Measurements from ENCODE around the gene ZNF296.
A peak's percentile ranks its signal among the peaks of the same experiment; 100 is the strongest.

Gene ZNF296

DNA sequence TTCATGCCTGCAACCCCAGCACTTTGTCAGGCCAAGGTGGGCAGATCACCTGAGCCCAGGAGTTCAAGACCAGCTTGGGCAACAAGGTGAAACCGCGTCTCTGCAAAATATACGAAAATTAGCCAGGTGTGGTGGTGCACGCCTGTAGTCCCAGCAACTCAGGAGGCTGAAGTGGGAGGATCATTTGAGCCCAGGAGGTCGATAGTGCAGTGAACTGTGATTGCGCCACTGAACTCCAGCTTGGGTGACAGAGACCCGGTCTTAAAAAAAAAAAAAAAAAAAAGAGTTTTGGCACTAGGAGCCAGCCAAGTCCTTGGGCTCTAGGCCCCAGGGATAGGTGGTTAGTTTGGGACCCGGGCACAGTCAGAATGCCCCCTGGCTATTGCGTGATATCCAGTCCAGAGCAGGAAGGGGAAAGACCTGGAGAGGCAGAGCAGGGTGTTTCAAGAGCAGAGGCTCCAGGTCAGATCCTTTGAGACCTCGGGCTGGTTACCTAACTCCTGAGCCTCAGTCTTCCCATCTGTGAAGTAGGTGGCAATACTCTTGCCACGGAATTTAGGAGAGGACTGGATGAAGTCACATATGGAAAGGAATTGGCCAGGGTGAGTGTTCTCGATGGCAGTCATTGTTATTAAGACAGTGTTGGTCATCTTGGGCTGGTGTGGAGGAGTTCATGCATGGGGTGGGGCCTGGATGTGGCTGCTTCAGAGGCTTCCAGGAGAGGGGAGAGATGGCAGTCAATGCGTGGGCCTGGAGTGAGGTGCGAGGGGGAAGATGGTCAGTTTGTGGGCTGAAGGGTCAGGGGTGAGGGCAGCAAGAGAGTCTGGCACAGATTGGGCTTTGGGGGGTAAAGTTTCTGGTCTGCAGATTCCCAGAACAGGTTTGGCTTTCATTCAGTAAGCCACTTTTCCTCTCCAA lies 19.5 kb upstream of the ZNF296 start:
- DNase-seq: no peak
- 98% methylated on average over 14 of the region's 14 CpGs for WGBS (ENCODE audit: insufficient coverage)
- ChIA-PET POLR2A (no interaction called here), CTCF (no interaction called here)
- H3K4me1 ChIP-seq (ENCODE audit: control extremely low read depth in 1 of 4, control insufficient read depth in 4 of 4, insufficient read depth in 4 of 4, low read length in 3 of 4): peaks cover 4 to 38% (median 24%) of the 10 kb centered on the region in 4 experiments
- H3K9me3 ChIP-seq (ENCODE audit: control extremely low read depth in 1 of 5, control insufficient read depth in 4 of 5, insufficient read depth in 2 of 5, low read depth in 1 of 5, low read length in 4 of 5): no peaks in the 10 kb centered on the region
- H3K27me3 ChIP-seq (replicated peaks in 2 of 5; ENCODE audit: control insufficient read depth in 4 of 5, insufficient read depth in 5 of 5, low read length in 4 of 5): no peaks in the 10 kb centered on the region
- no peak overlapping the region for H3K4me3 ChIP-seq (ENCODE audit: control insufficient read depth in 1 of 7, extremely low read depth in 1 of 7, insufficient read depth in 4 of 7, low read depth in 2 of 7, low read length in 6 of 7)
- H3K27ac ChIP-seq (ENCODE audit: insufficient read depth in 1 of 2, low read depth in 1 of 2, low read length in 2 of 2, poor library complexity in 1 of 2, severe bottlenecking in 2 of 2): no peak overlapping the region
- H3K36me3 ChIP-seq (ENCODE audit: control insufficient read depth in 4 of 4, insufficient read depth in 4 of 4, low read length in 3 of 4): peaks cover 0 to 30% (median 5%) of the 10 kb centered on the region in 4 experiments

GRCh38 chr19:45094707-45095106 lies 18.4 kb upstream of the ZNF296 start:
- peaks cover 4 to 40% (median 24%) of the 10 kb centered on the region in 4 experiments for H3K4me1 ChIP-seq (ENCODE audit: control extremely low read depth in 1 of 4, control insufficient read depth in 4 of 4, insufficient read depth in 4 of 4, low read length in 3 of 4)
- H3K4me3 ChIP-seq (ENCODE audit: control insufficient read depth in 1 of 7, extremely low read depth in 1 of 7, insufficient read depth in 4 of 7, low read depth in 2 of 7, low read length in 6 of 7): peak overlapping the region in 1 of 7 experiments; percentile 88
- no peaks in the 10 kb centered on the region for H3K9me3 ChIP-seq (ENCODE audit: control extremely low read depth in 1 of 5, control insufficient read depth in 4 of 5, insufficient read depth in 2 of 5, low read depth in 1 of 5, low read length in 4 of 5)
- no peak for DNase-seq
- peaks cover 0 to 31% (median 12%) of the 10 kb centered on the region in 4 experiments for H3K36me3 ChIP-seq (ENCODE audit: control insufficient read depth in 4 of 4, insufficient read depth in 4 of 4, low read length in 3 of 4)
- no peaks in the 10 kb centered on the region for H3K27me3 ChIP-seq (replicated peaks in 2 of 5; ENCODE audit: control insufficient read depth in 4 of 5, insufficient read depth in 5 of 5, low read length in 4 of 5)
- no peak overlapping the region for H3K27ac ChIP-seq (ENCODE audit: insufficient read depth in 1 of 2, low read depth in 1 of 2, low read length in 2 of 2, poor library complexity in 1 of 2, severe bottlenecking in 2 of 2)
- ChIA-PET CTCF (interaction anchor here (0.7 kb wide), 1 partner anchor 13 kb away, joined by 3 read pairs; no protein-coding TSS in a partner anchor), POLR2A (no interaction called here)
- WGBS (ENCODE audit: insufficient coverage): 100% methylated on average over 5 of the region's 5 CpGs

- peaks cover 4 to 40% (median 24%) of the 10 kb centered on the region in 4 experiments for H3K4me1 ChIP-seq (ENCODE audit: control extremely low read depth in 1 of 4, control insufficient read depth in 4 of 4, insufficient read depth in 4 of 4, low read length in 3 of 4)
- H3K4me3 ChIP-seq (ENCODE audit: control insufficient read depth in 1 of 7, extremely low read depth in 1 of 7, insufficient read depth in 4 of 7, low read depth in 2 of 7, low read length in 6 of 7): peak overlapping the region in 6 of 7 experiments; percentile 84 to 96 (median 93)
- H3K36me3 ChIP-seq (ENCODE audit: control insufficient read depth in 4 of 4, insufficient read depth in 4 of 4, low read length in 3 of 4): peaks cover 0 to 27% (median 12%) of the 10 kb centered on the region in 4 experiments
- 90% methylated on average over 4 of the region's 9 CpGs for WGBS (ENCODE audit: insufficient coverage)
- ChIA-PET POLR2A (no interaction called here), CTCF (interaction anchor here (5.3 kb wide), 1 partner anchor 32 kb away, joined by 25 read pairs; no protein-coding TSS in a partner anchor)
- H3K9me3 ChIP-seq (ENCODE audit: control extremely low read depth in 1 of 5, control insufficient read depth in 4 of 5, insufficient read depth in 2 of 5, low read depth in 1 of 5, low read length in 4 of 5): no peaks in the 10 kb centered on the region
- H3K27me3 ChIP-seq (replicated peaks in 2 of 5; ENCODE audit: control insufficient read depth in 4 of 5, insufficient read depth in 5 of 5, low read length in 4 of 5): no peaks in the 10 kb centered on the region
- DNase-seq: no peak
- peak overlapping the region; percentile 99 for H3K27ac ChIP-seq (ENCODE audit: insufficient read depth in 1 of 2, low read depth in 1 of 2, low read length in 2 of 2, poor library complexity in 1 of 2, severe bottlenecking in 2 of 2)
These were observed 17.9 kb upstream of the ZNF296 start for GRCh38 chr19:45094137-45094536.

GRCh38 chr19:45092747-45093678 lies 16.7 kb upstream of the ZNF296 start, which contains the start of gene PPP1R37:
Gene PPP1R37 (plus strand): TSS chr19:45093179. CDS start chr19:45093326, 147 bp downstream.
- peaks cover 0 to 31% (median 11%) of the 10 kb centered on the region in 4 experiments for H3K36me3 ChIP-seq (ENCODE audit: control insufficient read depth in 4 of 4, insufficient read depth in 4 of 4, low read length in 3 of 4)
- no peaks in the 10 kb centered on the region for H3K9me3 ChIP-seq (ENCODE audit: control extremely low read depth in 1 of 5, control insufficient read depth in 4 of 5, insufficient read depth in 2 of 5, low read depth in 1 of 5, low read length in 4 of 5)
- ChIA-PET POLR2A (interaction anchor here (0.6 to 1.8 kb wide), 3 partner anchors 14 to 74 kb away, joined by 3 to 6 read pairs (median 4); partner anchors contain the start of gene GEMIN7), CTCF (interaction anchor here (1.1 to 5.3 kb wide), 9 partner anchors 10 to 303 kb away, joined by 3 to 25 read pairs (median 7); no protein-coding TSS in a partner anchor)
- no peaks in the 10 kb centered on the region for H3K27me3 ChIP-seq (replicated peaks in 2 of 5; ENCODE audit: control insufficient read depth in 4 of 5, insufficient read depth in 5 of 5, low read length in 4 of 5)
- 0% methylated on average over 102 of the region's 103 CpGs for WGBS (ENCODE audit: insufficient coverage)
- peak within 1 kb of the TSS; percentile 84 to 97 (median 94) for H3K4me3 ChIP-seq (ENCODE audit: control insufficient read depth in 1 of 7, extremely low read depth in 1 of 7, insufficient read depth in 4 of 7, low read depth in 2 of 7, low read length in 6 of 7)
- H3K27ac ChIP-seq (ENCODE audit: insufficient read depth in 1 of 2, low read depth in 1 of 2, low read length in 2 of 2, poor library complexity in 1 of 2, severe bottlenecking in 2 of 2): peak within 1 kb of the TSS; percentile 99
- H3K4me1 ChIP-seq (ENCODE audit: control extremely low read depth in 1 of 4, control insufficient read depth in 4 of 4, insufficient read depth in 4 of 4, low read length in 3 of 4): peaks cover 6 to 40% (median 30%) of the 10 kb centered on the region in 4 experiments
- peak; percentile 98 to 99 (median 98) for DNase-seq

- Histone ChIP-seq H3K9me3 (ENCODE audit: control extremely low read depth in 1 of 5, control insufficient read depth in 4 of 5, insufficient read depth in 2 of 5, low read depth in 1 of 5, low read length in 4 of 5) (no peaks in the 10 kb centered on the region), H3K27me3 (replicated peaks in 2 of 5; ENCODE audit: control insufficient read depth in 4 of 5, insufficient read depth in 5 of 5, low read length in 4 of 5) (no peaks in the 10 kb centered on the region), H3K27ac (ENCODE audit: insufficient read depth in 1 of 2, low read depth in 1 of 2, low read length in 2 of 2, poor library complexity in 1 of 2, severe bottlenecking in 2 of 2) (peak overlapping the region; percentile 56 to 99), H3K4me1 (ENCODE audit: control extremely low read depth in 1 of 4, control insufficient read depth in 4 of 4, insufficient read depth in 4 of 4, low read length in 3 of 4) (peaks cover 6 to 52% (median 38%) of the 10 kb centered on the region in 4 experiments), H3K4me3 (ENCODE audit: control insufficient read depth in 1 of 7, extremely low read depth in 1 of 7, insufficient read depth in 4 of 7, low read depth in 2 of 7, low read length in 6 of 7) (peak overlapping the region in 6 of 7 experiments; percentile 84 to 96 (median 93)), H3K36me3 (ENCODE audit: control insufficient read depth in 4 of 4, insufficient read depth in 4 of 4, low read length in 3 of 4) (peaks cover 0 to 31% (median 13%) of the 10 kb centered on the region in 4 experiments)
- WGBS (ENCODE audit: insufficient coverage): 46% methylated on average over 53 of the region's 64 CpGs
- CTCF ChIA-PET: interaction anchor here (0.8 to 5.3 kb wide), 9 partner anchors 12 to 39 kb away, joined by 3 to 25 read pairs (median 7); no protein-coding TSS in a partner anchor
- DNase-seq: peak; percentile 98 to 99 (median 99)
- POLR2A ChIA-PET: interaction anchor here (0.7 to 1.8 kb wide), 5 partner anchors 12 to 1530 kb away, joined by 3 to 9 read pairs (median 5); partner anchors contain the start of genes GEMIN7 and TRAPPC6A
These were observed 15.0 kb upstream of the ZNF296 start for GRCh38 chr19:45091031-45091923.

- H3K4me1 ChIP-seq (ENCODE audit: control extremely low read depth in 1 of 4, control insufficient read depth in 4 of 4, insufficient read depth in 4 of 4, low read length in 3 of 4): peaks cover 6 to 52% (median 38%) of the 10 kb centered on the region in 4 experiments
- H3K27ac ChIP-seq (ENCODE audit: insufficient read depth in 1 of 2, low read depth in 1 of 2, low read length in 2 of 2, poor library complexity in 1 of 2, severe bottlenecking in 2 of 2): no peak overlapping the region
- no peak overlapping the region for H3K4me3 ChIP-seq (ENCODE audit: control insufficient read depth in 1 of 7, extremely low read depth in 1 of 7, insufficient read depth in 4 of 7, low read depth in 2 of 7, low read length in 6 of 7)
- ChIA-PET CTCF (interaction anchor here (0.6 to 5.3 kb wide), 5 partner anchors 28 to 47 kb away, joined by 3 to 25 read pairs (median 3); no protein-coding TSS in a partner anchor), POLR2A (no interaction called here)
- H3K9me3 ChIP-seq (ENCODE audit: control extremely low read depth in 1 of 5, control insufficient read depth in 4 of 5, insufficient read depth in 2 of 5, low read depth in 1 of 5, low read length in 4 of 5): no peaks in the 10 kb centered on the region
- no CpG with 5 or more reads among the region's 5 CpGs for WGBS (ENCODE audit: insufficient coverage)
- H3K36me3 ChIP-seq (ENCODE audit: control insufficient read depth in 4 of 4, insufficient read depth in 4 of 4, low read length in 3 of 4): peaks cover 0 to 29% (median 12%) of the 10 kb centered on the region in 4 experiments
- no peaks in the 10 kb centered on the region for H3K27me3 ChIP-seq (replicated peaks in 2 of 5; ENCODE audit: control insufficient read depth in 4 of 5, insufficient read depth in 5 of 5, low read length in 4 of 5)
- no peak for DNase-seq
These were observed 14.3 kb upstream of the ZNF296 start for GRCh38 chr19:45090606-45091005.

All from common myeloid progenitor, CD34-positive (primary cell).